Measurements from ENCODE around the gene FUCA2.

FUCA2 gene

GRCh38 chr6:143510991-143511891 is at the start of gene FUCA2:
FUCA2 (minus strand) TSS chr6:143511720; CDS start chr6:143511634, 86 bp downstream.
- Histone ChIP-seq H3K79me2 (ENCODE audit: control insufficient read depth, low read length) (no peaks in the 10 kb centered on the region), H3K27ac (ENCODE audit: low read depth, low read length) (no peak within 1 kb of the TSS), H3K4me1 (ENCODE audit: control insufficient read depth, low read length) (peaks cover 27% of the 10 kb centered on the region), H3K27me3 (ENCODE audit: control insufficient read depth, low read length) (no peaks in the 10 kb centered on the region), H3K4me2 (ENCODE audit: low read length) (peak within 1 kb of the TSS; percentile 57), H3F3A (ENCODE audit: control insufficient read depth, insufficient read depth) (no peaks in the 10 kb centered on the region), H3K9me2 (replicated peaks; ENCODE audit: control insufficient read depth, low read length) (no peaks in the 10 kb centered on the region), H3K36me3 (ENCODE audit: control insufficient read depth, low read length) (no peaks in the 10 kb centered on the region), H3K9me3 (ENCODE audit: control insufficient read depth, insufficient read depth, low read length) (no peaks in the 10 kb centered on the region), H3K4me3 (ENCODE audit: low read length) (peak within 1 kb of the TSS; percentile 69), H4K20me1 (ENCODE audit: control insufficient read depth, insufficient read depth, low read depth, low read length) (no peaks in the 10 kb centered on the region)
- no peak for TF ChIP-seq EZH2phosphoT487 (IDR thresholded peaks at IDR 0.05; ENCODE audit: borderline replicate concordance, low read length)
- TF ChIP-seq CTCF (IDR thresholded peaks at IDR 0.05; ENCODE audit: low read depth, low read length, poor library complexity, severe bottlenecking): no peak

- no peak for TF ChIP-seq EZH2phosphoT487 (IDR thresholded peaks at IDR 0.05; ENCODE audit: borderline replicate concordance, low read length)
- TF ChIP-seq CTCF (IDR thresholded peaks at IDR 0.05; ENCODE audit: low read depth, low read length, poor library complexity, severe bottlenecking): no peak
- Histone ChIP-seq H3K4me3 (ENCODE audit: low read length) (no peak overlapping the region), H3K4me2 (ENCODE audit: low read length) (no peak overlapping the region), H3K9me3 (ENCODE audit: control insufficient read depth, insufficient read depth, low read length) (no peaks in the 10 kb centered on the region), H3K79me2 (ENCODE audit: control insufficient read depth, low read length) (no peaks in the 10 kb centered on the region), H3K4me1 (ENCODE audit: control insufficient read depth, low read length) (no peaks in the 10 kb centered on the region), H4K20me1 (ENCODE audit: control insufficient read depth, insufficient read depth, low read depth, low read length) (no peaks in the 10 kb centered on the region), H3K9me2 (replicated peaks; ENCODE audit: control insufficient read depth, low read length) (no peaks in the 10 kb centered on the region), H3K27ac (ENCODE audit: low read depth, low read length) (no peak overlapping the region), H3K36me3 (ENCODE audit: control insufficient read depth, low read length) (no peaks in the 10 kb centered on the region), H3K27me3 (ENCODE audit: control insufficient read depth, low read length) (no peaks in the 10 kb centered on the region), H3F3A (ENCODE audit: control insufficient read depth, insufficient read depth) (no peaks in the 10 kb centered on the region)
Measured at GRCh38 chr6:143561105-143561704, 49.7 kb upstream of the FUCA2 start.

GRCh38 chr6:143559051-143559660 is 47.6 kb upstream of the FUCA2 start:
- TF ChIP-seq CTCF (IDR thresholded peaks at IDR 0.05; ENCODE audit: low read depth, low read length, poor library complexity, severe bottlenecking): no peak
- no peak for TF ChIP-seq EZH2phosphoT487 (IDR thresholded peaks at IDR 0.05; ENCODE audit: borderline replicate concordance, low read length)
- no peaks in the 10 kb centered on the region for H3K9me2 ChIP-seq (replicated peaks; ENCODE audit: control insufficient read depth, low read length)
- no peak overlapping the region for H3K4me3 ChIP-seq (ENCODE audit: low read length)
- no peaks in the 10 kb centered on the region for H3K4me1 ChIP-seq (ENCODE audit: control insufficient read depth, low read length)
- H3K79me2 ChIP-seq (ENCODE audit: control insufficient read depth, low read length): no peaks in the 10 kb centered on the region
- no peak overlapping the region for H3K4me2 ChIP-seq (ENCODE audit: low read length)
- H4K20me1 ChIP-seq (ENCODE audit: control insufficient read depth, insufficient read depth, low read depth, low read length): no peaks in the 10 kb centered on the region
- no peaks in the 10 kb centered on the region for H3K36me3 ChIP-seq (ENCODE audit: control insufficient read depth, low read length)
- no peak overlapping the region for H3K27ac ChIP-seq (ENCODE audit: low read depth, low read length)
- H3F3A ChIP-seq (ENCODE audit: control insufficient read depth, insufficient read depth): no peaks in the 10 kb centered on the region
- no peaks in the 10 kb centered on the region for H3K27me3 ChIP-seq (ENCODE audit: control insufficient read depth, low read length)
- H3K9me3 ChIP-seq (ENCODE audit: control insufficient read depth, insufficient read depth, low read length): no peaks in the 10 kb centered on the region

Data from DOHH2 (cell line).